Esophagus mucosa (tissue), 1 donor: ENCODE measurements around the gene KLHL10. TPM values are rescaled to one million over a fixed set of nuclear protein-coding genes. Genes with fewer than 3 reads are reported as not detected.
"Not testable (repeated sequence)": the region's sequence is repeated elsewhere in the genome, so short reads cannot be mapped to it uniquely, and the experiment has no call there.

Experiments
- ATAC-seq: fragments of 200-7000 bp; cut with Tn5 transposase; one replicate; pipeline ENCODE4 v1.9.1; 2020
- total RNA-seq: library from RNA; stranded (reverse); gene quantifications from one replicate; pipeline ENCODE4 v1.2.4, GENCODE V29; 2023
- donor health status: DM: yes; HTN: yes; CAD: no.

The KLHL10 gene
- total RNA-seq, 1 donor from 2014 or later: 0.32 TPM

DNA sequence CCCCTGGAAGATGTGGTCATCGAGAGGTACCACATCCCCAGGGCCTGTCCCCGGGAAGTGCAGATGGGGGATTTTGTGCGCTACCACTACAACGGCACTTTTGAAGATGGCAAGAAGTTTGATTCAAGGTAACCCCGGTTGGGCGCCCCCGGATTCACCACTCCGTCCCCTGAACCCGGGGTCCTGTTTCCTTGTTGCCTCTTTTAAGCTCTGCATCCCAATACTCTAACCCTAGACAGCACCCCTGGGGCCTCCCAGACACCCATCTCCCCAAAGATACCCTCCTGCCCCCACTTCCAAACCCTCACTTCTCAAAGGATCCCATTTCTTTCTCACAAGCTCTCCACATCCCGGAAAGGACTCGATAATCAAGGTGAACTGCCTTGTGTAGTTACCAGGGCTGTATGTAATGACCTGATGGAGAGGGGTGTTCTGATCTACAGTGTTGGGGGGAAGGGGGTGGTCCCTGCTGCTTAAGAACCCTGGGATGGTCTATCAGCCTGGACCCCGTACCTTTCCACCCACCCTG, 24.4 kb upstream of the KLHL10 start:
- no peak for ATAC-seq

DNA sequence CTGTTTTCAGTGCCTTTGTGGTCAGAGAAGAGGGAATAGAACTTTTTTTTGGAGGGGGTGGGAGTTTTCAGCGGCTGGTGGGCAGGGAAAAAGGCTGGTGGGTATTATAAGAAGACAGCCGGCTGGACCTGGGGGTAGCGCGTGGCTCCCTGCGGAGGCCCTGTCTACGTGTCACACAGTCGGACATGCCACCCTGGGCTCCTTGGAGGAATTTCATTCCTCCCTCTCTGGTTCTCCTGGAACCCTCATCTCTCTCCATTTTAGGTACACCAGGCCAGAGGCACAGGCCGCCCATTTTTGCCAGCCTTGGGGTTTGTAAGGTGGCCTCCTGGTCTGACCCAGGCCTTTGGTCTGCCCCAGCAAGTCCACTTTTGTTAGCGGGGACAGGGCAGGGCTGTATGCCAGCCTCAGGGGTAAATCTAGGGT, 23.9 kb upstream of the KLHL10 start:
- ATAC-seq: no peak

DNA sequence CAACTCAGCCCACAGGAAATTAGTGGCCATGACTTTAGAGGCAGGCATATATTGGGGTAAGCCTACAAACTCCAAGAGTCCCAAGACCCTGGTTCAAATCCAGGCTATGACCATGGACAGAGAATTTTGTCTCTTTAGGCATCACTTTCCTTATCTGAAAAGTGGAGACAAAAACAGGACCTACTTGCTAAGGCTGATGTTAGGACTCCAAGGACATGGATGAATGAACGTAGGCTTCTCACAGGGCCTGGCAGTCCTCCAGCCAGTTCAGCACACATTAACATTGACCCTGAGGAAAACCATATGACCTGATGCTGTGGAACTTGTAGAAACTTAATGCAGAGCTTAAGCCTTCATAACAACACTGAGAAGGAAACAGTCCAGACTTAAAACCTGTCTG, 23.4 kb upstream of the KLHL10 start:
- ATAC-seq: no peak

DNA sequence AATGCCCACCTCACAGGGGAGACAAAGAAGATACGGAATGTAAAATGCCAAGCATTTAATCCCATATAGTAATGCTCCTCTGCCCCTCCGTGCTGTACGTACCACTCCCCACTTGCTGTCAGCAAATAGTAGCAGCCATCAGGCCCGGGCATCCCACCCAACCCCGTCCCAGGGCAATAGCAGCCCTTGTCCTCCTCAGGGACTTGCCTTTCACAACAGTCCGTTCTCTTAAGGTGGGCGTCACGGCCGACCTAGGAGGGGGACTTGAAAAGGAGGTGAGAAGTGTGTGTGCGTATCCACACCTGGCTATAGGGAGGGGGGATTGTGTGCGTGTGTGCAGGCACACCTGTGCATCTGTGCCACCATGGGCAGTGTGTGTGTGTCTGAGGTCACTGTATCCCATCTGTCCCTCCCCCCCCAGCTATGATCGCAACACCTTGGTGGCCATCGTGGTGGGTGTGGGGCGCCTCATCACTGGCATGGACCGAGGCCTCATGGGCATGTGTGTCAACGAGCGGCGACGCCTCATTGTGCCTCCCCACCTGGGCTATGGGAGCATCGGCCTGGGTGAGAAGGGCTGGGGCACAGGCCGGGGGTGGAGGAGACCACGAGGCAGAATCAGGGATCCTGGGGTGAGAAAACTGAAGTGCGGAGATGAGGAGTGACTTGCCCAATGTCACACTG, 20.8 kb upstream of the KLHL10 start:
- no peak for ATAC-seq

DNA sequence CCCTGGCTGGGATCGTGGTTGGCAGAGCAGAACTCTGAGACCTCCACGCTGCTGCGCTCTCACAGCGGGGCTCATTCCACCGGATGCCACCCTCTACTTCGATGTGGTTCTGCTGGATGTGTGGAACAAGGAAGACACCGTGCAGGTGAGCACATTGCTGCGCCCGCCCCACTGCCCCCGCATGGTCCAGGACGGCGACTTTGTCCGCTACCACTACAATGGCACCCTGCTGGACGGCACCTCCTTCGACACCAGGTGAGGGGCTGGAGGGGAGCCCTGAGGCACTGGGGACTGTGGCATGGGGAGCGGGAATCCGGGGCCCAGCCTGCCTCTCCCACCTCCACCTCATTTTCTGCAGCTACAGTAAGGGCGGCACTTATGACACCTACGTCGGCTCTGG, 19.6 kb upstream of the KLHL10 start:
- no peak for ATAC-seq

DNA sequence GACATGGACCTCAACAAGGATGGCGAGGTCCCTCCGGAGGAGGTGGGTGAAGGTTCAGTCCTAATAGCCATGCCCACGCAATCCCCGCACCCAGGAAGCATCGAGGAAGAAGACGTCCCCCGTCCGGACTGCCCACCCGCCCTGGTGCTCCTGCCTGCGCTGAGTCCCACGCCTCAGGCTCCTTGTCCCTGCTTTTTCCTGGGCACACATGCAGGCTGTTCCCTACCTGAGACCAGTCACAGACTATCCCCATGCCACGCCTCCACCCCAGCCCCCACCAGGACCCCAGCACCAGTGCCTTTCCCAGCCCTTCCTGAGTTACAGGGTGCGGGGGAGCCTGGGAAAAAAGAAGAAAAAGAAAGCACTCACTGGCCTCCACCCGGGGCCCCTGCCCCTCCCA, 15.8 kb upstream of the KLHL10 start:
- no peak for ATAC-seq

DNA sequence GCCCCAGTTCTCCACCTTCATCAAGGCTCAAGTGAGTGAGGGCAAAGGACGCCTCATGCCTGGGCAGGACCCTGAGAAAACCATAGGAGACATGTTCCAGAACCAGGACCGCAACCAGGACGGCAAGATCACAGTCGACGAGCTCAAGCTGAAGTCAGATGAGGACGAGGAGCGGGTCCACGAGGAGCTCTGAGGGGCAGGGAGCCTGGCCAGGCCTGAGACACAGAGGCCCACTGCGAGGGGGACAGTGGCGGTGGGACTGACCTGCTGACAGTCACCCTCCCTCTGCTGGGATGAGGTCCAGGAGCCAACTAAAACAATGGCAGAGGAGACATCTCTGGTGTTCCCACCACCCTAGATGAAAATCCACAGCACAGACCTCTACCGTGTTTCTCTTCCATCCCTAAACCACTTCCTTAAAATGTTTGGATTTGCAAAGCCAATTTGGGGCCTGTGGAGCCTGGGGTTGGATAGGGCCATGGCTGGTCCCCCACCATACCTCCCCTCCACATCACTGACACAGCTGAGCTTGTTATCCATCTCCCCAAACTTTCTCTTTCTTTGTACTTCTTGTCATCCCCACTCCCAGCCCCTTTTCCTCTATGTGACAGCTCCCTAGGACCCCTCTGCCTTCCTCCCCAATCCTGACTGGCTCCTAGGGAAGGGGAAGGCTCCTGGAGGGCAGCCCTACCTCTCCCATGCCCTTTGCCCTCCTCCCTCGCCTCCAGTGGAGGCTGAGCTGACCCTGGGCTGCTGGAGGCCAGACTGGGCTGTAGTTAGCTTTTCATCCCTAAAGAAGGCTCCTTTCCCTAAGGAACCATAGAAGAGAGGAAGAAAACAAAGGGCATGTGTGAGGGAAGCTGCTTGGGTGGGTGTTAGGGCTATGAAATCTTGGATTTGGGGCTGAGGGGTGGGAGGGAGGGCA, 15.1 kb upstream of the KLHL10 start:
- no peak for ATAC-seq

DNA sequence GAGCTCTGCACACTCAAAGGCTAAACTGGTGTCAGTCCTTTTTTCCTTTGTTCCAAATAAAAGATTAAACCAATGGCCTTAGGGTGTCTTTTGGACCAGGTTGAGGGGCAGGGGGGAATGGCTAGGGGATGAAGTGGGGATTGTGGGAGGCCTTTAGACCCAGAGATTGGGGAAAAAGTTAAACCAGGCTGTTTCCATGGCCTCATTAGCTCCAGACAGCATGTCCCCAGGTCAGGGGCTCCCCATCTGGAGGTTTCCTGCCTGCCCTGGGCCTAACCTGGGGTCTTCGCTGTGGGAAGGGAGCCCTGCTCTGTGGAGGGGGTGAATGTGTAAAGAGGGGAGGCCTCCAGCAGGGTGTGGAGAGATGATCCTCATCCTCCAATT, 14.5 kb upstream of the KLHL10 start:
- no peak for ATAC-seq

DNA sequence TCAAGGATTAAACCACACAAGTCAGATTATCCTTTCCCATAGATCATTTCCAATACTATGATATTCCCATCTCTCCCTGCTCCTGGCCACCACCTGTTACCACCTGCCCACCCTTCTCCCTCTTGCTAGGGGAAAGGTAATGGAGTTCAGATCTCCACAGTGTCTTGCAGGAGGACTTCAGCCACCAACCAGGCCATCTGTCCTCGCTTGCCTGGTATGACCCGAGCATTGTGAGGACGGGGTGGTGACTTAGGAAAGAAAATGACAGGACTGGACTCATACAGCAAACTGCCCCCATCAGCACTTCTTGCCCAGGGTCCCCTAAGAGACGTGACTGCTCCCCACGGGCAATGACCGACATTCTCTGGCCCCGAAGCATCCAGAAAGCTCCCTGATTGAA, 14.0 kb upstream of the KLHL10 start:
- ATAC-seq: no peak

DNA sequence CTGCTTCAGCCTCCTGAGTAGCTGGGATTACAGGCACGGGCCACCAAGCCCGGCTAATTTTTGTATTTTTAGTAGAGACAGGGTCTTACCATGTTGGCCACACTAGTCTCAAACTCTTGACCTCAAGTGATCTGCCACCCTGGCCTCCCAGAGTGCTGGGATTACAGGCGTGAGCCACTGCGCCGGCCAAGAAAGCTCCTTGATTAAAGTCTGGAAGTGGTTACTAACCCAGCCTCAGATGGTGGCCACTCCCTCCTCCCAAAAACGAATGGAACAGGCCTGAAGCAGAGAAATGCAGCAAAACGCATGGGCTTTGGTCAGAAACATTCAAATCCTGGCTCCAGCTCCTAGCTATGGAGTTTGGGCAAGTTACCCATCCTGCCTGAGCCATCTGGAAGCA, 13.5 kb upstream of the KLHL10 start:
- no peak for ATAC-seq

DNA sequence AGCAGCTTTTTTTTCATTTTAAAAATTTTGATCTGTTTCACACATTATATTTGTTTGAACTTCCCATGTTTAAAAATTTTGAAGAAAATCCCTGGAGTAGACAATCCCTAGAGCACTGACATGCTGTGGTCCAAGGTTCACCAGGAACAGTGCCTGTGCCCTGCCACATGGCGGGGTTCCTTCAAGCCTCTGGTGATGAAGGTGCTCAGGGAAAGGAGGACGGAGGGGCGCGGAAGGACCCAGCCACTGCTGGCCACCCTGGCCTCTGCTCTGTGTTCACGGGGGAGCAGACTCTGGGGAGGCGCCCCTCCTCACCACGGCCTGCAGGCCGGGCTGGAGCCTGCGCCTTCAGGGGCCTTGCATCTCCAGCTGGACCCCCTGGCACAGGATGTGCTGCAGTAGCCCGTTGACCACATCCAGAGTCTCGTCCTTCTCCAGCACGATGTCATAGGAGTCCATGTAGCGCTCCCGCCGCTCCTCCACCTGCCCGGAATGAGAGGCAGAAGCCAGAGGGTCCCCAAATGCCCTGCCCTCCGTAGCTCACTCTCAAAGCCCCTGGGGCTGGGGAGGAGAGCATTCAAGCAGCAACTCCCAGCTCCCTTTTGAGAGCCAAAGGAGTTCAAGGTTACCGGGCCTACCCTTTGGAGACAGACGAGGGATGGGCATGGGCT, 12.3 kb upstream of the KLHL10 start:
- ATAC-seq: no peak

DNA sequence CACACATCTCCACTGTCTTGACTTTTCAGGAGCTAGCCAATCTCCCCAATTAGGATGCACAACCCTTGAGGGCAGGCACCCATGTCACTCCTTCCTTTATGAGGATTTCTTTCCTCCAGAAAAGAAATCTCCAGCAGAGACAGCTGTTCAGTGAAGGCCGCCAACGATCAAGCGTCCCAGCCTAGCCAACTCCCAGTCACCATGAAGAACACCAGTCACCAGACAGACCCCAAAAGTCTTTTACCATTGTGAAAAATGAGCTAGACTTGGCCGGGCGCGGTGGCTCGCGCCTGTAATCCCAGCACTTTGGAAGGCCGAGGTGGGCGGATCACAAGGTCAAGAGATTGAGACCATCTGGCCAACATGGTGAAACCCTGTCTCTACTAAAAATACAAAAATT, 7.7 kb upstream of the KLHL10 start:
- ATAC-seq: not testable (repeated sequence)

DNA sequence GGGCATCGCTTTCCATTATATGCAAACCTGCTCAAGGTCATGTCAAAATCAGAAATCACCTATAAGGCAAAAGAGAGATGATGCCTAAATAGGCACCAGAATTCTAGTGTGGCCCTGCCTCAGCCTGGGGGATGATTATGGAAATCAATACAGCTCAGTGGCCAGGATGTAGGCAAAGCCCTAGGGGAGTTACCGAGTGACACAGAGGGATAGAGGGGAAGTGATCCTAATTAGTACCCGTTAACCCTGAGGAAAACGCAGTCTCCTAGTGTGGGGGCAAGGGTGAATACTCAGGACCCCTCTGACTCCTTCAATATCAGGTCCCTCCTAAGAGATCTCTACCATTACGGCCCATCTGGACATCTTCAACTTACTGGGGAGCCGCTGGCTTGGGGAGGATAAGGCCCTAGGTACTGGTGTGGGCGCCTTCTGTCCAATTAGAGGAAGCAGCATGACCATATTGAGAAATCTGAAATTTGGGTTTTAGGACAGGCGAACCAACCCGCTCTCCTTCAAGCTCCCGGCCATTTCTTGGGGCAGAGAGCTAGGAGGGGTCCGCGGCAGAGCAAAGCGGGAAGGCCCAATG, 2.3 kb upstream of the KLHL10 start:
- peak; percentile 23 for ATAC-seq

DNA sequence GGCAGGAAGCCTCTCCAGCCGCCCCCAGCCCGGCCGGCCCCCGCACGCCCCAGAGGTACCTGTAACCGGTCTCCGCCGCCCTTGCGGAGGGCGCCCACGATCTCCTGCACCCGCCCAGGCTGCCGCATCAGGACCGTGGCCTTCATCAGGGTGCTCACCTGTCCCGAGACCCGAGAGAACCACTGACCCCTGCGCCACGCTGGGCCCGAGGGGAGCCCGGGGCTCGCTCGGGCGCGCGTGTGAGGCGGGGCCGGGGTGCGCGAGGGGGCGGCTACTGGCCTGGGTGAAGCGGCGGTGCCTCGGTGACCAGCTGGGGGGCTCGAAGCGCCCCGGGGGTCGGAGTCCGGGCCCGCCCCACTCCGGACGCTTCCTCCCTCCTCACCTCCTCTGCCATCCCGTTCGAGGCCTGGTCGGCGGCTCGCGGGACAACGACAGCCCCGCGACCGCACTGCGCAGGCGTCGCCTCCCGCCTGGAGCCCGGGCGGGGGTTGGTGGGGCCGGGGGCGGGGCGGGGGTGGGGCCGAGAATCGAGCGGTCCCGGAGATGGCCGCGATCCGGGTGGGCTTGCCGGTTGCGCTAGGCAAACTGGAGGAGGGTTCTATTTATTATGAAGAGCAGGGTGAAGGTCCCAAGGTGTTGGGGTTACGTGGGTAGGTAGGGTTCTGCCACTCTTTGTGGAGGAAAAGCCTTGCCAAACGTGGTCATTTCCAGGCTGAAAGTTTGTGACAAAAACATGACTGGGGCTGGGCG, 1.6 kb upstream of the KLHL10 start, which contains the start of gene NT5C3B:
NT5C3B (minus strand) TSS at position 433 of the 750 bp plus-strand sequence; CDS start at position 394, 39 bp downstream.
- ATAC-seq: peak; percentile 80

DNA sequence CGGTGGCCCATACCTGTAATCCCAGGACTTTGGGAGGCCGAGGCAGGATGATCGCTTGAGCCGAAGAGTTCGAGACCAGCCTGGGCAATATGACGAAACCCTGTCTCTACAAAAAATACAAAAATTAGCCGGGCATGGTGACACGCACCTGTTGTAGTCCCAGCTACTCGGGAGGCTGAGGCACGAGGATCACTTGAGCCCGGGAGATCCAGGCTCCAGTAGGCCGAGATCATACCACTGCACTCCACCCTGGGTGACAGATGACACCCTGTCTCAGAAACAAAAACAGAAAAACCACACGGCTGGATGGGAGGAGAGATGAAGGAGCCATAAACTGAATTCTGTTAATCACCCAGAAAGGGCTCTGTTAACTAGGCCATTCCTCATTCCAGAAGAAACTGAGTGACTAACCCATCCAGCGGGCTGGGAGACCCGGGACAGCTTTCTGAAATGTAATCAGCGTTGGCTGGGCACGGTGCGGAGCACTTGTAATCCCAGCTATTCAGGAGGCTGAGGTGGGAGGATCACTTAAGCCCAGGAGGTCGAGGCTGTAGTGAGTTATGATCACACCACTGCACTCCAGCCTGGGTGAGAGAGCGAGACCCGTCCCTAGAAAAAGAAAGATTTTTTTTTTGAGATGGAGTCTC, 952 bp upstream of the KLHL10 start:
- ATAC-seq: no peak

DNA sequence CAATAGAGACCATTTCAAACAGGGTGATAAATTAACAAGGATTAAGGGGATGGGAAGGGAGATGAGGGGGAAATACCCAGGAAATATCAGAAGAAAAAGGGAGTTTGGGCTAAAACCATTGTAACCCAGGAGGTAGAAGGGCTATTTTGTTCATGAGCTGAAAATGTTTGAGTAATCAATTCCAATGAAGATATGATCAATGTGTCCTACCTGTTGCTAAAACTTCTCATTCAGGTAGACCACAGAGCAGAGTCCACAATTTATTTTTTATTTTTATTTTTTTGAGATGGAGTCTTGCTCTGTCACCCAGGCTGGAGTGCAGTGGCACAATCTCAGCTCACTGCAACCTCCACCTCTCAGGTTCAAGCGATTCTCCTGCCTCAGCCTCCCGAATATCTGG, 1.8 kb downstream of the KLHL10 start:
- not testable (repeated sequence) for ATAC-seq

DNA sequence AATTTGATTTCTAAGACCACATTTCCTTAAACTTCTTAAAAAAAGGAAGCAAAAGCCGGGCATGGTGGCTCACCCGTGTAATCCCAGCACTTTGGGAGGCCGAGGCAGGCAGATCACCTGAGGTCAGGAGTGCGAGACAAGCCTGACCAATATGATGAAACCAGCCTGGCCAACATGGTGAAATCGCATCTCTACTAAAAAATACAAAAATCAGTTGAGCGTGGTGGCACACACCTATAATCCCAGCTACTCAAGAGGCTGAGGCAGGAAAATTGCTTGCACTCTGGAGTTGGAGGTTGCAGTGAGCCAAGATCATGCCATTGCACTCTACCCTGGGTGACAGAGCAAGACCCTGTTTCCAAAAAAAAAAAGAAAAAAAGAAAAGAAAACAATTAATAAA, 3.2 kb downstream of the KLHL10 start:
- ATAC-seq: not testable (repeated sequence)

DNA sequence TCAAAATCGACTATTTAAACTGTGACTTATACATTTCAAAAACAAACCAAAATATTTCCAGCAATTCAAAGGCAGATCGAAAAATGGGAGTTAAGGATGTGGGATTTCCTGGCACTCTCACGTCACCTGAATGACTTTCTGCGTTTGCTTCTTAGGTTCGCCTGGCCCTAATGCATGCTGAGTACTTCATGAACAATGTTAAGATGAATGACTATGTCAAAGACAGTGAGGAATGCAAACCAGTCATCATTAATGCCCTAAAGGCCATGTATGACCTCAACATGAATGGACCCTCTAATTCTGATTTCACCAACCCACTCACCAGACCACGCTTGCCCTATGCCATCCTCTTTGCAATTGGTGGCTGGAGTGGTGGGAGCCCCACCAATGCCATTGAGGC, 7.3 kb downstream of the KLHL10 start:
- no peak for ATAC-seq

DNA sequence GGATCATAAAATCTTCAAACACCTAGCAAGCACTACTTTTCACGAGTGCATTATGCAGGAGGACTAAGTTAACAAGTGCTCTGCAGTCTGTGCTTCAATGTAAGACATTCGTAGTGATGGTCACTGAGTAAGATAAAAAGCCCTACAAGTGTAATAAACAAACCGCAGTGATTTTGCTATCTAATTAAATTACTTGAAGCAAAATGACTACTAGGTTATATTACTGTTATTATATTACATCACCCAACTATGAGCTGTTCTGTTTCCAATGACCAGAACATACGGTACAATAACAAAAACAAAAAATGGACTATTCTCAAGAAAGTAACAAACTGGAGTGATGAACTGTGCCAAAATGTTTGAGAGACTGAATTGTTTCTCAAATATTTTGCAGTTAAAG, 11.2 kb downstream of the KLHL10 start:
- no peak for ATAC-seq

DNA sequence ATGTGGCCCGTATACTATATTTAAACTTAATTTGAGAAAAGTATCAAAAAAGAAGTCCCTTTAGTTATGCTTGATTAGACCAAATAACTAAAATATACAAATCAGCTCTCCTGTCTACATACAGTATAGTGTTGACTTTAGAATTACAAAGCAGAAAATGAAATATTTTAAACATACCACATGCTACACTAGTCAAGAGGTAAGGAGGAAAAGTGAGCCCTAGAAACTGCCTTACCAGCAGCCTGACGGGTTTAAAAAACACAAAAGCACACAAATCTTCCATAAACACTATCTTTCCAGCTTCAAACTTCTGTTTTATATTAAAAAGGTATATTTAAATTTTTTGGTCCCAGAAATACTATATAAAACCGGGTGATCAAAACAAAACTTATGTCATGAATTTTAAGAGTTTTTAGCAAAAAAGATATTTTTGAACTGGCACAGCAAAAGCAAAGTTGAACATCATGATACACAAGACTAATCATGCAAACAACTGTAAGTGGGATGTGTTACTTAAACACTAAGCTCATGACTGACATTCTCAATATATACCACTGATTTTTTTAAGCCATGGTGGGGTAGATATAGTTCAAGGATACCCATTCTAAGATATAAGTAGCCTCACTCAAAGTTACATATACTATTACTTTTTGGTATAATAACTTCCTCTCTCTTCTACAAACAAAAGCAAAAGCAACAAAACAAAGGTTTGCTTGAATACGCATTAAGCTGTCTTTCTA, 11.8 kb downstream of the KLHL10 start:
- no peak for ATAC-seq

DNA sequence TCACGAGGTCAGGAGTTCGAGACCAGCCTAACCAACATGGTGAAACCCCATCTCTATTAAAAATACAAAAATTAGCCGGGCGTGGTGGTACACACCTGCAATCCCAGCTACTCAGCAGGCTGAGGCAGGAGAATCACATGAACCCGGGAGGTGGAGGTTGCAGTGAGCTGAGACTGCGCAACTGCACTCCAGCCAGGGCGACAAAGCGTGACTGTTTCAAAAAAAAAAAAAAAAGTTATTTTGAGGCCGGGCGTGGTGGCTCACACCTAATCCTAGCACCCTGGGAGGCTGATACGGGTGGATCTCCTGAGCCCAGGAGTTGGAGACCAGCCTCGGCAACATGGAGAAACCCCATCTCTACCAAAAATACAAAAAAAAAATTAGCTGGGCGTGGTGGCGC, 13.8 kb downstream of the KLHL10 start:
- ATAC-seq: peak; percentile 51
